GM12878 (cell line): Measurements from ENCODE around the gene EIF5A. TPM values are rescaled to one million over a fixed set of nuclear protein-coding genes. Genes with fewer than 3 reads are reported as not detected.
A peak's percentile ranks its signal among the peaks of the same experiment; 100 is the strongest.

ENCODE experiments used
- ATAC-seq: fragments of 200-7000 bp; cut with Tn5 transposase; 3 replicates; pipeline ENCODE4 v1.9.1; 2020; ENCODE audit warnings: mild to moderate bottlenecking, moderate library complexity
- BruUV-seq: library from RNA; stranded (reverse); fragments of 400-500 nt; replicated peaks from 2 replicates; lab custom pipeline; 2021; lab: Mats Ljungman, UMichigan
- CTCF ChIA-PET: fragments of 300-600 bp; sonication (Branson Sonifier 250); formaldehyde crosslinking; extraction: SDS; loops from one replicate; lab custom pipeline; 2021; ENCODE audit warnings: inconsistent platforms; lab: Yijun Ruan, JAX
- POLR2A ChIA-PET: fragments of 350-600 bp; formaldehyde crosslinking; extraction: SDS; loops from one replicate; lab custom pipeline; 2021; ENCODE audit warnings: inconsistent platforms; lab: Charles Lee
- RAD21 ChIA-PET: fragments of 300-600 bp; sonication (Branson Sonifier 250); formaldehyde crosslinking; loops from one replicate; lab custom pipeline; 2023; ENCODE audit warnings: antibody characterized with exemption; ENCODE audit not compliant: unreplicated experiment; lab: Charles Lee
- SMC1A ChIA-PET: fragments of 300-600 bp; sonication (Branson Sonifier 250); formaldehyde crosslinking; loops from one replicate; lab custom pipeline; 2023; ENCODE audit not compliant: unreplicated experiment, uncharacterized antibody; lab: Charles Lee
- DNase-seq: peaks from one replicate; pipeline ENCODE4 v3.0.0-alpha.2; 2011; ENCODE audit warnings: low read depth, low spot score
- FAIRE-seq: peaks from 3 replicates; lab custom pipeline; 2011; peaks lifted over from hg19 to GRCh38; lab: Jason Lieb, UNC
- H2AFZ ChIP-seq: 2 replicates; pipeline ENCODE4 v1.6.0; 2011; ENCODE audit warnings: low read depth, low read length, control low read depth; ENCODE audit not compliant: control insufficient read depth
- H3K27ac ChIP-seq: 2 replicates; pipeline ENCODE4 v1.5.1; 2011; ENCODE audit warnings: control low read depth; ENCODE audit not compliant: control insufficient read depth, insufficient read depth
- H3K27me3 ChIP-seq, 2 experiments: replicated peaks in 1 of 2; 2 replicates each; pipeline versions ENCODE4 v1.6.0 to v1.6.1; 2011; ENCODE audit warnings: low read length in 1 of 2; ENCODE audit not compliant: control insufficient read depth in 2 of 2, insufficient read depth in 2 of 2
- H3K36me3 ChIP-seq, 2 experiments: 2 replicates each; pipeline ENCODE4 v1.5.1; 2011; ENCODE audit warnings: low read length in 1 of 2; ENCODE audit not compliant: control insufficient read depth in 2 of 2, insufficient read depth in 2 of 2
- H3K4me1 ChIP-seq: 2 replicates; pipeline ENCODE4 v1.6.1; 2011; ENCODE audit warnings: mild to moderate bottlenecking, low read length, moderate library complexity, mixed read lengths; ENCODE audit not compliant: control insufficient read depth, insufficient read depth
- H3K4me2 ChIP-seq: 2 replicates; pipeline ENCODE4 v1.6.0; 2011; ENCODE audit warnings: control low read depth; ENCODE audit not compliant: control insufficient read depth, insufficient read depth
- H3K4me3 ChIP-seq: fragments of 200-600 bp; sonication (generic); 2 replicates; pipeline ENCODE4 v1.5.1; 2016
- H3K79me2 ChIP-seq: 2 replicates; pipeline ENCODE4 v1.6.0; 2011; ENCODE audit warnings: low read length; ENCODE audit not compliant: control insufficient read depth, insufficient read depth
- H3K9ac ChIP-seq: 2 replicates; pipeline ENCODE4 v1.8.0; 2011; ENCODE audit warnings: low read length, control low read depth, mixed read lengths; ENCODE audit not compliant: control insufficient read depth, insufficient read depth
- H3K9me3 ChIP-seq: replicated peaks from 3 replicates; pipeline ENCODE4 v1.5.1; 2011; ENCODE audit warnings: mild to moderate bottlenecking, low read length; ENCODE audit not compliant: control insufficient read depth, insufficient read depth
- H4K20me1 ChIP-seq: 2 replicates; pipeline ENCODE4 v1.6.0; 2011; ENCODE audit not compliant: control insufficient read depth, insufficient read depth
- CBX5 ChIP-seq: sonication (generic); IDR thresholded peaks from 2 replicates; pipeline ENCODE4 v1.6.1; 2016; ENCODE audit warnings: low read depth, moderate library complexity, mild to moderate bottlenecking, inconsistent platforms
- JUNB ChIP-seq: IDR thresholded peaks from 2 replicates; pipeline ENCODE4 v1.6.1; 2016; ENCODE audit warnings: antibody characterized with exemption, mild to moderate bottlenecking
- MTA3 ChIP-seq: IDR thresholded peaks from 2 replicates; pipeline ENCODE4 v1.6.1; 2012; ENCODE audit warnings: low read length, inconsistent platforms, borderline replicate concordance
- POLR2A ChIP-seq: IDR thresholded peaks from 2 replicates; pipeline ENCODE4 v1.6.1; 2011; ENCODE audit warnings: low read depth, mild to moderate bottlenecking, low read length
- POLR2AphosphoS2 ChIP-seq: IDR thresholded peaks from 2 replicates; pipeline ENCODE4 v1.6.1; 2011; ENCODE audit warnings: low read depth, mild to moderate bottlenecking, low read length, improper control_type of control experiment, moderate library complexity
- POU2F2 ChIP-seq: IDR thresholded peaks from 3 replicates; pipeline ENCODE4 v1.6.1; 2011; ENCODE audit warnings: low read depth, mild to moderate bottlenecking, low read length, borderline replicate concordance
- RELA ChIP-seq: fragments of 450-650 bp; IDR thresholded peaks from 2 replicates; pipeline ENCODE4 v1.8.0; 2014; ENCODE audit warnings: borderline replicate concordance; ENCODE audit not compliant: partially characterized antibody
- TCF12 ChIP-seq: IDR thresholded peaks from 2 replicates; pipeline ENCODE4 v1.6.1; 2011; ENCODE audit warnings: low read depth, mild to moderate bottlenecking, low read length
- ZBTB4 ChIP-seq: fragments of 450-650 bp; formaldehyde crosslinking; IDR thresholded peaks from 2 replicates; pipeline ENCODE4 v1.4.0; 2022; ENCODE audit warnings: mild to moderate bottlenecking, moderate library complexity
- WGBS: methylation state at CpG from one replicate; pipeline ENCODE4 v1.1.6; 2016; ENCODE audit warnings: low lambda C conversion rate; ENCODE audit not compliant: insufficient replicate concordance, insufficient coverage; ENCODE audit errors: missing lambda C conversion rate; 5-methylcytosine and 5-hydroxymethylcytosine counted together
- in situ Hi-C: fragments of 300-500 bp; cut with MboI; formaldehyde crosslinking; loops from 9 replicates; pipeline ENCODE4 v1.14.3; 2018; ENCODE audit warnings: mixed read lengths
- intact Hi-C: fragments of 100-400 bp; cut with micrococcal nuclease; formaldehyde crosslinking; loops from one replicate; pipeline ENCODE4 v1.14.2; 2022; ENCODE audit not compliant: unreplicated experiment
- polyA plus RNA-seq, 11 experiments: library from polyadenylated mRNA; depleted of rRNA in 4 of 11; unstranded in 6 of 11; stranded (reverse) in 5 of 11; fragments of >200 nt; fragmentation: Nextera tagmentation in 4 of 11; fragmentation: Illumina TruSeq in 1 of 11; extraction: Ambion mirVana in 4 of 11; extraction: Trizol in 1 of 11; gene quantifications; 1 replicate in 1 of 11; 2 replicates in 10 of 11; pipeline versions ENCODE4 v1.2.1 to v1.2.3, GENCODE V29; 2011 to 2016; ENCODE audit warnings: inconsistent platforms in 2 of 11, missing spikeins in 2 of 11, low read depth in 1 of 11
- total RNA-seq, 4 experiments: library from RNA; depleted of rRNA in 3 of 4; stranded (reverse); fragments of >200 nt in 3 of 4; fragmentation: Illumina TruSeq in 1 of 4; extraction: Trizol in 1 of 4; gene quantifications; 2 replicates each; pipeline versions ENCODE4 v1.2.1 to v1.2.3, GENCODE V29; 2013 to 2021

The EIF5A gene
- total and polyA plus RNA-seq, 10 of the 15 experiments (the other 5 are each of a cell fraction or from before 2014, with no cell fraction given): 26.5 to 1,792 (median 944) TPM

GRCh38 chr17:7313890-7314718, 6.7 kb downstream of the EIF5A start:
- Histone ChIP-seq H3K36me3 (peaks cover 35 to 36% of the 10 kb centered on the region in 2 experiments), H3K27me3 (no peaks in the 10 kb centered on the region), H2AFZ (no peak overlapping the region), H3K4me3 (peak overlapping the region; percentile 84), H3K9ac (peak overlapping the region; percentile 83), H4K20me1 (peaks cover 21% of the 10 kb centered on the region), H3K4me1 (peaks cover 24% of the 10 kb centered on the region), H3K27ac (peak overlapping the region; percentile 86), H3K9me3 (no peaks in the 10 kb centered on the region), H3K79me2 (peaks cover 43% of the 10 kb centered on the region), H3K4me2 (peak overlapping the region; percentile 95)
- in situ Hi-C loops: no loop called here
- FAIRE-seq (no peak), ATAC-seq (peak; percentile 18), DNase-seq (no peak)
- TF ChIP-seq POLR2A (peak; percentile 50), TCF12 (0 out of 2 replicates have a peak, but pooled peaks have one; percentile 1), MTA3 (peak; percentile 5; the same call in 1 of the 2 replicates), POU2F2 (0 out of 3 replicates have a peak, but pooled peaks have one; percentile 11), RELA (no peak), JUNB (no peak), CBX5 (no peak), ZBTB4 (CRISPR knock-in tag) (no peak), POLR2AphosphoS2 (no peak; the same call in 1 of the 2 replicates)
- 17% methylated on average over 9 of the region's 9 CpGs for WGBS
- ChIA-PET RAD21 (no interaction called here), CTCF (interaction anchor here (0.9 to 1.1 kb wide), 2 partner anchors 191 to 373 kb away, joined by 3 read pairs; partner anchors contain the start of gene TP53), SMC1A (interaction anchor here (0.8 kb wide), 1 partner anchor 30 kb away, joined by 5 read pairs; no protein-coding TSS in a partner anchor), POLR2A (interaction anchor here (0.6 to 1.7 kb wide), 5 partner anchors 15 to 963 kb away, joined by 3 to 7 read pairs (median 3); partner anchors contain the start of gene NEURL4)
- intact Hi-C loops: no loop called here
- BruUV-seq: TSS peak; percentile 80
